HL-60 (cell line): ENCODE measurements around the gene ABCB9.

Source experiments
- CTCF ChIP-seq: IDR thresholded peaks from one replicate; pipeline ENCODE4 v1.5.1; 2011; ENCODE audit warnings: low read length, control low read depth, inconsistent platforms; ENCODE audit not compliant: insufficient read depth
- GABPA ChIP-seq: IDR thresholded peaks from 2 replicates; pipeline ENCODE4 v1.6.1; 2012; ENCODE audit warnings: low read depth
- POLR2AphosphoS5 ChIP-seq: IDR thresholded peaks from 2 replicates; pipeline ENCODE4 v1.6.1; 2012; ENCODE audit warnings: low read depth
- REST ChIP-seq: IDR thresholded peaks from 2 replicates; pipeline ENCODE4 v1.6.1; 2012; ENCODE audit warnings: low read depth; ENCODE audit not compliant: insufficient replicate concordance
- SPI1 ChIP-seq: IDR thresholded peaks from 2 replicates; pipeline ENCODE4 v1.6.1; 2012; ENCODE audit warnings: low read depth, mild to moderate bottlenecking, borderline replicate concordance

GRCh38 chr12:122984612-122985337 is 18.5 kb upstream of the ABCB9 start:
- TF ChIP-seq CTCF (no peak), REST (no peak), POLR2AphosphoS5 (no peak), SPI1 (no peak), GABPA (no peak)
